GM12892 (cell line): Measurements from ENCODE around the gene SMIM45.

Source experiments
- DNase-seq: peaks from one replicate; pipeline ENCODE4 v3.0.0; 2011; ENCODE audit not compliant: insufficient read length
- FAIRE-seq: peaks from 2 replicates; lab custom pipeline; 2011; peaks lifted over from hg19 to GRCh38; lab: Jason Lieb, UNC
- POLR2A ChIP-seq: IDR thresholded peaks from 2 replicates; pipeline ENCODE4 v1.6.1; 2011; ENCODE audit warnings: low read depth, low read length, control low read depth
- POLR2AphosphoS5 ChIP-seq: IDR thresholded peaks from 2 replicates; pipeline ENCODE4 v1.6.1; 2011; ENCODE audit warnings: low read depth, low read length, control low read depth
- TAF1 ChIP-seq: IDR thresholded peaks from 2 replicates; pipeline ENCODE4 v1.6.1; 2011; ENCODE audit warnings: low read depth, mild to moderate bottlenecking, control low read depth, low read length, borderline replicate concordance

SMIM45 gene

GRCh38 chr22:41964112-41964491 is 12.2 kb downstream of the SMIM45 start:
- no peak for TF ChIP-seq TAF1
- DNase-seq (no peak), FAIRE-seq (no peak)

- FAIRE-seq (no peak), DNase-seq (no peak)
- TF ChIP-seq TAF1: no peak
- no peak for TF ChIP-seq POLR2AphosphoS5
- no peak for TF ChIP-seq POLR2A
These were observed 14.3 kb downstream of the SMIM45 start for GRCh38 chr22:41966225-41966606.

- FAIRE-seq (peak; percentile 91), DNase-seq (no peak)
- no peak for TF ChIP-seq TAF1
- TF ChIP-seq POLR2A: no peak
- no peak for TF ChIP-seq POLR2AphosphoS5
These were observed 14.8 kb downstream of the SMIM45 start for GRCh38 chr22:41966607-41967240.

GRCh38 chr22:41968601-41969000 is 16.7 kb downstream of the SMIM45 start:
- TF ChIP-seq POLR2A (no peak), TAF1 (no peak), POLR2AphosphoS5 (no peak)
- FAIRE-seq (no peak), DNase-seq (no peak)

GRCh38 chr22:41969110-41969646 is 17.2 kb downstream of the SMIM45 start, which contains the start of gene SEPTIN3:
Gene SEPTIN3 (plus strand): TSS chr22:41969443. CDS start chr22:41971493, 2,050 bp downstream.
- no peak for FAIRE-seq
- TF ChIP-seq TAF1 (no peak), POLR2A (no peak)
- DNase-seq: no peak

GRCh38 chr22:41970601-41971000 is 18.7 kb downstream of the SMIM45 start:
- FAIRE-seq (no peak), DNase-seq (no peak)
- TF ChIP-seq TAF1 (no peak), POLR2A (no peak), POLR2AphosphoS5 (no peak)

- DNase-seq (no peak), FAIRE-seq (no peak)
- TF ChIP-seq POLR2AphosphoS5: no peak
- TF ChIP-seq POLR2A: no peak
- no peak for TF ChIP-seq TAF1
These were observed 19.5 kb downstream of the SMIM45 start for GRCh38 chr22:41971431-41971830.

- FAIRE-seq (peak; percentile 17), DNase-seq (no peak)
- TF ChIP-seq POLR2A (no peak), TAF1 (no peak), POLR2AphosphoS5 (no peak)
These were observed 22.8 kb downstream of the SMIM45 start for GRCh38 chr22:41974691-41975290.

- FAIRE-seq: peak; percentile 67
- TF ChIP-seq TAF1: no peak
- TF ChIP-seq POLR2AphosphoS5: no peak
- TF ChIP-seq POLR2A: no peak
- no peak for DNase-seq
These were observed 23.5 kb downstream of the SMIM45 start for GRCh38 chr22:41975299-41976069.

- FAIRE-seq (no peak), DNase-seq (peak; percentile 58)
- TF ChIP-seq POLR2AphosphoS5 (no peak), TAF1 (no peak), POLR2A (no peak)
These were observed 24.3 kb downstream of the SMIM45 start for GRCh38 chr22:41976070-41976901.

- FAIRE-seq (no peak), DNase-seq (no peak)
- TF ChIP-seq POLR2A (no peak), TAF1 (no peak), POLR2AphosphoS5 (no peak)
These were observed 25.1 kb downstream of the SMIM45 start for GRCh38 chr22:41976961-41977566.
